Measurements from ENCODE around the gene C2CD2.

The C2CD2 gene

DNA sequence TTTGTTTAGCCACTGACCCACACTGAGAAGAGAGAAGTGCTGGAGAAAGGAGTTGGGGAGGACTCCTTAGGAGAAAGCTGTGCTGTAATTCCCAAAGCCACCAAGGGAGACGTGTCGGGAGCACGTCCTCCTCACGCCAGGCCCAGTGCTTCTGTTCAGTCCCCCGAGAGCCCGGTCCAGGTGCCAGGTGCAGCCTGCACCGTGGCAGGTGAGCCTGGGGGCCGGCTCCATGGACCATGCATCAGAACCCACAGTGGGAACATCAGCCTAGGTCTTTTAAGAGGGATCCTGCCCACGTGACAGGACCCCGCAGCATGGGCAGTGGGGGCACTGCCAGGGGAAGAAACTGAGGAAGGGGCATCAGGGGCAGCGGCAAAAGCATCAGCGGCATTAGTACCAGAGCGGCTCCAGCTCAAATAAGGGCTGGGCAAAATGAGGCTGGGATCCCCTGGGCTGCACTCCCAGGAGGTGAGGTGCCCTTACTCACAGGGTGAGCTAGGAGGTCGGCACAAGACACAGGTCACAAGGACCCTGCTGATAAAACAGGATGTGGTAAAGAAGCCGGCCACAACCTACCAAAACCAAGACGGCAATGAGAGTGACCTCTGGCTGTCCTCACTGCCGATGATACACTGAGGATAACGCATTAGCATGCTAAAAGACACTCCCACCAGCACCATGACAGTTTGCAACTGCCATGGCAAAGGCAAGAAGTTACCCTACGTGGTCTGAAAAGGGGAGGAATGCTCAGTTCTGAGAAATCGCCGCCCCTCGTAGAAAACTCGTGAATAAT, 50.1 kb downstream of the C2CD2 start:
- no peak for DNase-seq

DNA sequence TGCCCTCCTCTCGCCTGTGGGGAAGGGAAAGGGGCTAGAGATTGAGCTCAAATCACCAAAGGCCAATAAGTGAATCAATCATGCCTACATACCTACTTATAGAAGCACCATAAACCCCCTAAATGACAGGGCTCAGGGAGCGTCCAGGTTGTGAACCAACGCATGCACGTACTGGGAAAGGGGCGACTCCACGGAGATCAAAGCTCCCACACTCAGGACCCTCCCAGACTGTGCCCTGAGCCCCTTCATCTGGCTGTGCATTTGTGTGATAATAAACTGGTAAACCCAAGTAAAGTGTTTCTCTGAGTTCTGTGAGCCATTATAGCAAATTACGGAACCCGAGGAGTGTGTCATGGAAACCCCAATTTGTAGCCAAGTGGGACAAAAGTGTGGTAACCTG, 50.9 kb downstream of the C2CD2 start:
- DNase-seq = no peak

DNA sequence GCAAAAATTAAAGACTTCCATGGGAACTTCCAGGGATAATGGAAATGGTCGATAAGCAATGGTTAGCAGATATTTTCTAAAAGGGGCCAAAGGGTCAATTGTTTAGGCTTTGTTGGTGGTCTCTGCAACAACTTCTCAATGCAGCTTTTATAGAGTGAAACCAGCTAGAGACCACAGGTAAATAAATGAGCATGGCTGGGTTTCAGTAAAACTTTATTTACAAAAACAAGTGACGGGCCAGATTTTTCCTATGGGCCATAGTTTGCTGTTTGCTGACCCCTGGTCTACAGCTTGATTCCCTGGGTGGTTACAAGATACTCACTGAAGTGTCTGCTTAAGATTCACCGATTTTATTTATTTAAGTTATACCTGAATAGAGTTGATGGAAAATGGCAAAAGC, 52.0 kb downstream of the C2CD2 start:
- no peak for DNase-seq

DNA sequence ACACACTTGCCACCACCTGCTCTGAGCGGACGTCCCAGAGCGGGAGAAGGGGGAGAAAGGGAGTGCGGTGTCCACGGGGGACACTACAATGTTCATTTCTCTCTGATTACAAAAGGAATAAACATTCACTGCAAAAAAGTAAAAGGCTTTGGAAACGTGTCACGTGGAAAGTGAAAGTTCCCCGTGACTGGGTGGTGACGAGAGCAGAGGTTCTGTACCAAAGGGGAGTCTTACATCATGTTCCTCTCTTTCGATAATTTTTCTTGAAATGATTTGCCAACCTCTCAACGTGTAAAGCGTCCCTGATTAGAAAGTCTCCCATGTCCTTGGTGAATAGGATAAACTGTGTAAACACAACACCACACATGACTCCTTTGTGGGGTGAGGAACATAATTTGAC, 52.7 kb downstream of the C2CD2 start:
- peak; percentile 29 for DNase-seq

DNA sequence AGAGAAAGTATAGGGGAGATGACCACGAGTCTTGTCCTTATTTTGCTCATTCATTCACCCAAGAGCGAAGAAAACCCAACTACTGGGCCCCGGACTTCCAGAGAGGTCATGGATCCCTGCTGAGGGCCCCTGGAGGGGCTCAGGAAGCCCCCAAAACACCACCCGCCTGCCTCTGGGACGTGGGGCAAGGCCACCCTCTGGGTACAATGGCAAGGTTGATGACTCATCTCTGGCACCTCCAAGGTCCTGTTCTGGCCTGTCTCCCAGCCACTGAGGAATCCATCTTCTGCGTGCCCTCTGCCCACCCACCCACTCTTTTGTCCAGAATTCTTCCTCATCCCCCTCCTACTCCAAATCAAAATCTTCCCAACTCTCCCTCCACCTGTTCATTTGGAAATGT, 53.4 kb downstream of the C2CD2 start:
- DNase-seq = no peak

DNA sequence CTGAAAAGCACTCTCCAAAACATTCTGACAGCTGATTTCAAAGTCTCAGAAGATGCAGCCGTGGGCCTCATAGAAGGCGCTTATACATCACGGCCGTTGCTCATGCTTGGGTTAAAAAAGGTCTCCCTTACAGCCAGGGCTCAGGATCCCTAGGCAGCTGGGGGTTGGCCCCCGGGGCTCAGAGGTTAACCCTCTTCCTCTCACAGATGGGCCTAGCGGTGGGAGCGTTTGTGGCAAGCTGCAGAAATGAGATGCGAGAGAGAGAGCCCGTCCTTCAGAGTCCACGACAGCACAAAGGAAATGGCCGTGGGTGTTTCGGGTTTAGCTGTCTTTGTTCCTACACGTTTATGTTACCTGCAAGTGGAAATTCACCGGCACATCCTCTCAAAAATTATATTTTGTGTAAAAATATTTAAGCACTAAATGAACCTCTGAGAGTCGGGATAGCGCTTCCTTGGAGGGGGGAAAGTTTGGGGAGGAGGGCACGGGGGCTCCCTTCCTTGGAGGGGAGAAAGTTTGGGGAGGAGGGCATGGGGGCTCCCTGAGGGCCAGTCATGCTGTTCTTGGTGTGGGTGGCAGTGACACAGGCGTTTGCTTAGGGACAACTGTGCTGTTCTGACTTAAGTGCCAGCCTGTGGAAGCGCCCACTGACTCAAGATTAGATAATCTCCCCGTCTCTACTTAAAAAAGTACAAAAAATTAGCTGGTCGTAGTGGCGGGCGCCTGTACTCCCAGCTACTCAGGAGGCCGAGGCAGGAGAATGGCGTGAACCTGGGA, 54.2 kb downstream of the C2CD2 start:
- DNase-seq = peak; percentile 35

DNA sequence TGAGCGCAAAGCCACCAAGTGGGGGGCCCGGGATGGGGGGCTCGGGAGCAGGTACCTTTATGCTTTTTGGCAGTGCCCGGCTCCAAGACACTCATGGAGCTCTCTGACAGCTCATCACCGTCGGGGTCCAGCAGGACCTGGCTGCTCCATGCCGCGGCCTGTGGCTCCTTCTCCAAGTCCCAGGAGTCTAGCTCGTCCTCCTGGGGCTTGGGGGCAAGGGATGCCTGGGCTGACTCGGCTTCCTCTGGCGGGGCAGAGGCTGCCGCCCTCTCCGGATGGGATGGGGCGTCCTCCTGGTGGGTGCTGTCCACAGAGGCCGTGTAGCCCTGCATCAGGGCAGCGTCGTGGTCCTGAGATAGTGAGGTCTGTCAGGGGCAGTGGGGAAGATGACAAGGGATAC, 54.8 kb downstream of the C2CD2 start:
- DNase-seq = no peak

DNA sequence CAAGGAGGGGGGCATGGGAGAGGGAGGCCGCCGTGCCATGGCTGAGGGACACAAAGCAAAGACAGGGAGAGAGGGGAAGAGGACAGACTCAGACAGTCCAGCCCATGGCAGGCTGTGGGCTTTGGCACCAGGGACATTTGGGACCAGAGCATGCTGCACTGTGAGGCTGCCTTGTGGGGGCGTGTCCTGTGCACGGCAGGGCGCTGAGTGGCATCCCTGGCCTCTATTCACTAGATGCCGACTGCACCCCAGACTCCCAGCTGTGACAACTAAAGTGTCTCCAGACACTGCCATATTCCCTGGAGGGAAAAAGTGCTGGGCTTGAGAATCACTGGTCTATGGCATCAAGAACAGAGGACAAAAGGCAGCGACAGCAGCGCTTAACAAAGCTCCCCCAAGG, 56.1 kb downstream of the C2CD2 start:
- DNase-seq = no peak

DNA sequence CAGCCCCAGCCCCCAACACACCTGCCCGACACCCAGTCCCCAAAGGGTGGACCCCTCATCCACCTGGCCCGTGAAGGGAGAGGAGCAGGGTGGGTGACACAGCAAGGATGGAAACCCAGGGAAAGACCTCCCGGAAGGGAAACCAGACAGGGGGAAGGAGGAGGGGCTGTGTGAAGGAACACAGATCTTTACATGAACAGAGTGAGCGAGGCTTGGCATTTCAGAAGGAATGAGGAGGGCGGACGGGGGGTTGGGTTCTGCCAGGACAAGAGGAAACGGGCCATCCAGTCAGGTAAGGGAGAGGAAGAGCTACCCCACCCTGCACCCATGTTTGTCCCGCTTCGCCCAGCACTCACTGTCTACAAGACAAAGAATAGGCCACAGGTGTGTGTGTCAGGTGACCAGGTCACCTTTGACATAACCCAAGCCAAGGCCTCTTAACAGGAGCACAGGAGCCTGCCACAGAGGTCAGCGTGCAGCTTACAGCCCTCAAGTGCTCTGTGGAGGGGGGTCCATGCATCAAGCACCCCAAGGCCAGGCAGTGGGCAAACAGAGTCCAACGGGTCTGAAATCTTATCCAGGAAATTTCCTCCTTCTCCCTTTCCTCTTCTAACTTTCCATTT, 56.7 kb downstream of the C2CD2 start:
- DNase-seq = no peak

DNA sequence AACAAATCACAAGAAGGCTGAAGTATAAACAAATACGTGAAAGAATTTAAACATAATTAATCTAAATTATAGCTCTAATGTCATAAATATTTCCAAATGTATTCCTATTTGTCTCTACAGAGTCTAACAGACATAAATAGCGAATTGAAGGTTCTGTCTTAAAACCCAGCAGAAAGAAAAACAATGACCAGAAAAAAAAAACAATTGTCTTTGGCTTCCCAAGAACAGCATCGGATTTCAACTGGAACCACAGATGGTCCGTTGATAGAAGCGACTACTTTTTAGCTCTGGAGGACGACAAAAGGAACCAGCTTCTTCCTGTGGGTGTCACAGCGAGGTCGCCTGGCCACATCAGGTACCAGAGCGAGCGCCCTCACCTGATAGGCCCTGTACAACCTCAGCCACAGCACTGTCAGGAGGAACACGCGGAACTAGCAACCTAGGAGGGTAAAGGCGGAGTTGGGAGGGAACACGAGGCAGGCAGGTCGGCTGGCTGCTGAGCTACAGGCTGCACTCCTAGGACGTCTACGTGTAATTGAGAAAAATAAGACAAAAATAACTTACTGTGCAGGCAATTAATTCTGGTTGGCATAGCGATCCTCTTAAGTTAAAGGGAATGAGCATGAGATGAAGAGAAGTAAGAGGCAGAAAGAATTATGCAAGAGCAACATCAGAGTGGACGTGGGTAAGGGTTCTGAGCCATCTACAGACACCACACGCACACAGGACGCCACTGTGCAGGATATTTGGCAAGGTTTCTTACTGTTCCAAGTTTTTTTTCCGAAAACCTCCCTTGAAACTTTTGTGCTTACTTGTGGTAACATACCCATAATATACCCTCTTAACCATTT, 58.0 kb downstream of the C2CD2 start:
- DNase-seq = peak; percentile 45

DNA sequence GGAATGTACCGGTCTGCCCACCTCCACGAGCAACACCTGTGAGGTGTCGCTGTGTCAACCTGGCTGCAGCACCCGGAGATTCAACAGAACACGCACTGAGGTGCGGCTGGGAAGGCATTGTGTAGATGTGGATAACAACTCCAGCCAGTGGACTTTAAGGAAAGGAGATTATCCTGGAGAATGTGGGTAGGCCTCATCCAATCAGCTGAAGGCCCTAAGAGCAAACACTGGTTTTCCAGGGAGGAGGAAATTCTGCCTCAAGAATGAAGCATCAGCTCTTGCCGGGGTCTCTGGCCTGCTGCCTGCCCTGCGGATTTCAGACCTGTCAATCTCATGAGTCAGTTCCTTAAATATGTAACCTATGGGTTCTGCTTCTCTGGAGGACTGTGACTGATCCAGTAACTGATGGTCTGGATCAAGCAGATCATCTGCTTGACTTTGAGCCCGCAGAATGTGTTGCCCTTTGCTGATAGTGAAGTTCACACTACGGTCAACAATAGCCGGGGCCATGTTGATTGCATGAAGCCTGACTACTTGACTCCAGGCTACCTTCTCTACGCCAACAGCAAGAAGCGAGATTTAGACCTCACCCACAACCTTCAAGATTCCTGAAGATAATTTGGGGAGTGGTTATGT, 58.8 kb downstream of the C2CD2 start:
- DNase-seq = no peak

DNA sequence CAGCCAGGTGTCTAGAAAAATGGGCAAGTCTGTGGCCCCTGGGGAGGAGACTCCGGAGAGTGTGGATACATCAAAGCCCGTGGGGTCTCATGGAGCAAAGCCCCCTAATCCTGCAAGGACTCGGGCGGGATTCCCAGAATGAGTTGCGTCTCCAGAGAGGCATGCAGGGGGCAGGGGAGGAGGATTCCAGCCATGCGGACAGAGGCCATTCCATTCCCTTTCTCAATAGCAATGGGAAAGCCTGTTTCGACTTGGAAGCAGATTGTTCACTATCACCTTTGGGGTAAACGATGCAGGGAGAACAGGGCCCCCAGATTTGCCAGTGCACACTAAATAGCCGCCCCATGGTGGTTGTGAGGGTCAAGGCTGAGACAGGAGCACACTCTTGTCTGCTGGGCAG, 59.3 kb downstream of the C2CD2 start:
- no peak for DNase-seq

DNA sequence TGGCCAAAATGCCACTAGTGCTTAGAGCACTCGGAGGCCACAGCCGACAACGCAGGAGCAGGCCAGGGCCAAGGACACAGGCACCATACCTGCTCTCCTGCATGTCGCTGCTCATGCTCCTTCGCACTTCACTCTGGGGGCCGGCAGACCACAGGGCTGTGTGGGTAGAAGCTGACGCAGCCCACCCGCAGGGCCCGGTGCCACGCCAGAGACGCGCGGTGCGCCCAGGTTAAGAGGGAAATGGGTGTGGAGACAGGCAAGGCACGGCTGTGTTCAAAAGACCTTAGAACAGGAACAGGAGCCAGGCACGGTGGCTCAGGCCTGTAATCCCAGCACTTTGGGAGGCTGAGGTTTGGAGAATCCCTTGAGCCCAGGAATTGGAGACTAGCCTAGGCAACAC, 61.1 kb downstream of the C2CD2 start:
- DNase-seq = no peak

DNA sequence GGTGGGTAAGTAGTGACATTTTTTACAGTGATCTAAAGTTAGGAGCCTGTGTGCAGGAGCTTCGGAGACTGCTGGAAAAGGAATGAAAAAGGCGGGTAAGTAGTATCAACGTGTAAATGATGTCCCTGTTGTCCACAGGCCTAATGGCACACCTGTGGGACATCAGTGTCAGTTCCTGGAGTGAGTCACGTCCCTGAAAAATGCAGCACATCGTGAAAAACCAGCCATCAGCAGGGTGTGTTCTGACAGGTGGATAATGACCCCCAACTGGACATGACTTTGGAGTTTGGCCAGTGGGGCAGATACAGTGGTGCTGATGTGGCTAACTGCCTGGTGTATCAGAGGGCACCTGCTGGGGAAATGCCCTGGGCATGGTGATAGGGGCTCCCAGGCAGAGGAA, 62.7 kb downstream of the C2CD2 start:
- no peak for DNase-seq

DNA sequence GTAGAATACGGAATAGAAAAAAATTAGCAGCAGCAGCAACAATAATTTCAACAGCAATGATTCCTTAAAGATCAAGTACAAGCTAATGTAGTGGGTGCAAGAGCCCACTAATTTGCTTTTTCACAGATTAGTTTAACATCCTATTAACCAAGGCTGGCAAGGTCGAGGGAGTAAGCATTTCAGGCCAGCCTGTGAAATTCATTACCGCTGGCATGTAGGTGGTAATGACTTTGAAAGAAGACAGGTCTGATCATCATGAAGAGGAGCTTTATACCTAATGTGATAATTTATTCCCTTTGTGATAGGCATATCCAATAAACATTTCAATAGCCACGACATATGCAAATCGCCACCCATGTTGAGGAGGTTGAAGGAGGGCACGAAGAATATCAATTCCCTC, 63.5 kb downstream of the C2CD2 start:
- DNase-seq = no peak

DNA sequence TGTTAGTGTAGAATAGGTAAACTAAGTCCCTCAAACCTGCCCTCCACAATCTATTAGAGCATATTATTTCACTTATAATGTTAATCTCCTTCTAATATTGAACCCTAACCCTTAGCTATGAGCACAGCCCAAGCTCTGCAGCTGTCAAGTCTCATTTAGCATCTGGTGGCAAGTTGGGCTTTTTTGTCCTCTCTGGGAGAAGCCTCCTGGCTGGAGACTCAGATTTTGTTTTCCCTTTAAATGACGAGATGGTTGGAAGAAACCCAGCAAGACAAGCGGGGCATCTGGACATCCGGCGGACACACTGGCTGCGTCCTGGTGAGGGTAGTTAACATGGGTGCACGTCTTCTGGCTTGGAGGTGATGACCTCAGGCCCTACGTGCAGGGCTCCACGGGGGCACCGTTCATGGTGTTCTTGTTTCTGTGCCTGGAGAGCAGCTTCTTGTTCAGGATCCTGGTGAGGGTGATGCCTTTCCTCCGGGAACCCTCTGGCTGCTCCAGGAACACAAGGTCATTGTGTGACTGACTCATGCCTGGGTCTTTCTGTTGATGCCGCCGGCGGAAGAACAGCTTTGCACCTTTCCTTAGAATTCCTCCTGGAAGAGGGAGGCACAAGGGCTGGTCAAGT, 65.0 kb downstream of the C2CD2 start:
- DNase-seq = no peak

DNA sequence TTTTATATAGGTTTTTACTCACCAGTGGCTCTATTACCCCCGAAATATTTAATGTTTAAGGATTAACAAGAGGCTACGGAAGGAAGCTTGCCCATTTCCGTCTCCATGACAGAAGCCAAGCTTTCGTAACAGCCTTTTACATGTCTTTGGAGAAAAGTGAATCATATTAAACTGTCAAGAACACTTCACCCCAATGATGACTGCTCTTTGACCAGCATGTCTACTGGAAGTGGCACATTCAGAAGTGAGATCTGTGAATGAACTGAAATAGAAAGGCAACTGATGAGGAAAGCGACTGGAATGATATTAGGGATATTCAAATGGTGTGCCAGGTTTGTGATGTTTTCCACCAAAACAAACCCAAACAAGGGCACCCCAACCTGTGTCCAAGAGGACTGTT, 66.2 kb downstream of the C2CD2 start:
- no peak for DNase-seq

DNA sequence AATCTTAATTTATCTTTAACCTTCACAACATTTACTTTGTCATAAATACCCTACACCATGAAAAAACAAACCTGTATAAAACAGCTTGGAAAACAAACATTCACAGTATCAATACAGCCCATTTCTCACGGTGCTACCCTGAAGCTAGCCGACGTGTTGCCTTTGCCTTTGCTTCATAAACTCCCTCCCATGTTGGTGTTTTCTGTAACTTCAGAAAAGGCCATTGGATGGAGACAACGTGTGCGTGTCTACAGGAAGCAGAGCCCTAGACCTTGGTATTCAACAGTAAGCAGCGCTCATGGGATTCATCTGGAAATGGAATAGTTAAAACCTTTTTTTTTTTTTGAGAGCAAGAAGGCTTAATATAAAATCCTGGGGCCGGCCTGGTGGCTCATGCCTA, 67.5 kb downstream of the C2CD2 start:
- no peak for DNase-seq

DNA sequence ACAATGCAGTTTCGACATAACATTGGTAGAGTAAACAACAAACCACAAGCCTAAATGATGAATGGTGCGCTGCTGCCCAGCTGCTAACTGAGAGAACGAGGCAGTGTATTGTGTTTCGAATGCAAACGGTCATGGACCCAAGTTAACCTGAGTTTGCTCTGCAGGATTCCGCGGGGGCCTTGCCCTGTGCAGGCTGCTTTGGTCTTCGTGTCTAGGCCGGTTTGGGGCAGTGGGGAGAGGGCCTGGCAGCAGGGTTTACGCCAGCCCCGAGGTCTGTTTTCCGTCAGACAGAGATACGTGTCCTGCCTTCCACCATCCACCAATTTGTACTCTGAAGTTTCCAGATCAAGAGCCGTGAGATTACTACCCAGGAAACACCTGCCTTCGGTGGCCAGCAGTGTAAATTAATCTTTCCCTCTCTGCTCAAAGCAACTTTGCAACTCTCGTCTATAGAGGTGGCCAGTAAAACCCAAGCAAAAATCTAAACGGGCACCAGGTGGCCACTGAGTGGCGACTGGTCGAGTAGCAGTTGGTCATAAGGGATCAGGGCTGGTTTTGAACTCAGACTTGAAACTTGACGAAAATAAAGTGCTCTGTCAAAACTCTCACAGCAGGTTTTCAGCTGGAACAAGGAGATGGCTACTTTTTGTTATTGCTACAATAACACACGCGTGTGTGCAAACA, 68.3 kb downstream of the C2CD2 start:
- no peak for DNase-seq

DNA sequence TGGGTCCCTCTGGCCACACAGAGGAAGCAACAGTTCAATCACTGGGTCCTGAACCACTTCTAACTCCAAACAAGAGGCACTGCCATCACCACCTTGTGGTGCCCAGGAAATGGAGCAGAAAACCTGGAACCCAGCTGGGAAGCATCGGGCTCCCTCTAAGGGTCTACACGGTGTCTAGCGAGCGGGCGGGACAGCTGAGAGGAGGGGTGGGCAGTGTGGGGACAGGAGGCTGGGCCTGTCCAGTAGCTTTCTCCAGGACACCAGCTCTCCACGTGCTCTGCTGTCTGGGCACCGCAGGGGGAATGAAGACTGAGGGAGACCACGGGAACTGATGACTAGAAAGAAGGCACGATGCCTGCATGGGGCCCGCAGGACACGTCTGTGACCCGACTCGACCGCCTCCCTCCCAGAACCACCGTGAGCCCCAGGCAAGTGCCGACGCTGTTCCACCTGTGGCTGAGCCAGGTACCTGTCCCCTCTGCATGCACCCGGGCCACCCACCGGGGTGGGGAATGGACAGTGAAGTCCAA, 69.3 kb downstream of the C2CD2 start:
- no peak for DNase-seq

DNA sequence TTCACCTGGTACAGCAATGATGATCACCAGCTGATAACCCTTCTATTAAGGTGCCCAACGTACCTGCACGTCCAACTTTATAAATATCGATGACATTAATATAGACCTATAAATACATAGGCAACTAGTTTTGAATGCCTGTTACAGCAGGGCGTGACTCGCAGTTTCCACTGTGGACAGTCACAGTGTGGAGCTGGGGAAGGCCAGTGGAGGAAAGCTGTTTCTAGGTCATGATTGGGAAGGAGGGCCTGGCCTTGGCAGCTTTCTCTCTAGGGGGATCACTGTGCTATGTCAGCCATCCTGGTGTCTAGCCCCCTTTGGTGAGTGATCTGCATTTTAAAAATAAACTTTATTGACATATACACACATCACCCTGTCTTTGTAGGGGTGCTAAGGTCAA, 70.2 kb downstream of the C2CD2 start:
- no peak for DNase-seq
